OCI-LY3 (cell line): ENCODE results near the gene OR5C1.

Experiments used
- EZH2phosphoT487 ChIP-seq: fragments of 200-600 bp; shearing (Covaris generic); IDR thresholded peaks from 2 replicates; pipeline ENCODE4 v1.6.1; 2018; ENCODE audit warnings: antibody characterized with exemption, mixed run types, low read depth
- TF ChIP-seq, protein P1 (sequence below): fragments of 200-600, 300-600 bp; sonication (generic); IDR thresholded peaks from 2 replicates; pipeline ENCODE4 v1.5.1; 2014; ENCODE audit warnings: antibody characterized with exemption, low read length, low read depth

DNA sequence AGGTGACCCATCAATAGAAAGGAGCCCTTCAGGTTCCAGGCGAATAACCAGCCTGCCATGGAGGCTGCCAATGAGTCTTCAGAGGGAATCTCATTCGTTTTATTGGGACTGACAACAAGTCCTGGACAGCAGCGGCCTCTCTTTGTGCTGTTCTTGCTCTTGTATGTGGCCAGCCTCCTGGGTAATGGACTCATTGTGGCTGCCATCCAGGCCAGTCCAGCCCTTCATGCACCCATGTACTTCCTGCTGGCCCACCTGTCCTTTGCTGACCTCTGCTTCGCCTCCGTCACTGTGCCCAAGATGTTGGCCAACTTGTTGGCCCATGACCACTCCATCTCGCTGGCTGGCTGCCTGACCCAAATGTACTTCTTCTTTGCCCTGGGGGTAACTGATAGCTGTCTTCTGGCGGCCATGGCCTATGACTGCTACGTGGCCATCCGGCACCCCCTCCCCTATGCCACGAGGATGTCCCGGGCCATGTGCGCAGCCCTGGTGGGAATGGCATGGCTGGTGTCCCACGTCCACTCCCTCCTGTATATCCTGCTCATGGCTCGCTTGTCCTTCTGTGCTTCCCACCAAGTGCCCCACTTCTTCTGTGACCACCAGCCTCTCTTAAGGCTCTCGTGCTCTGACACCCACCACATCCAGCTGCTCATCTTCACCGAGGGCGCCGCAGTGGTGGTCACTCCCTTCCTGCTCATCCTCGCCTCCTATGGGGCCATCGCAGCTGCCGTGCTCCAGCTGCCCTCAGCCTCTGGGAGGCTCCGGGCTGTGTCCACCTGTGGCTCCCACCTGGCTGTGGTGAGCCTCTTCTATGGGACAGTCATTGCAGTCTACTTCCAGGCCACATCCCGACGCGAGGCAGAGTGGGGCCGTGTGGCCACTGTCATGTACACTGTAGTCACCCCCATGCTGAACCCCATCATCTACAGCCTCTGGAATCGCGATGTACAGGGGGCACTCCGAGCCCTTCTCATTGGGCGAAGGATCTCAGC lies 11.6 kb downstream of the OR5C1 start, which contains the start of gene OR1K1:
- TF ChIP-seq, protein P1, sequence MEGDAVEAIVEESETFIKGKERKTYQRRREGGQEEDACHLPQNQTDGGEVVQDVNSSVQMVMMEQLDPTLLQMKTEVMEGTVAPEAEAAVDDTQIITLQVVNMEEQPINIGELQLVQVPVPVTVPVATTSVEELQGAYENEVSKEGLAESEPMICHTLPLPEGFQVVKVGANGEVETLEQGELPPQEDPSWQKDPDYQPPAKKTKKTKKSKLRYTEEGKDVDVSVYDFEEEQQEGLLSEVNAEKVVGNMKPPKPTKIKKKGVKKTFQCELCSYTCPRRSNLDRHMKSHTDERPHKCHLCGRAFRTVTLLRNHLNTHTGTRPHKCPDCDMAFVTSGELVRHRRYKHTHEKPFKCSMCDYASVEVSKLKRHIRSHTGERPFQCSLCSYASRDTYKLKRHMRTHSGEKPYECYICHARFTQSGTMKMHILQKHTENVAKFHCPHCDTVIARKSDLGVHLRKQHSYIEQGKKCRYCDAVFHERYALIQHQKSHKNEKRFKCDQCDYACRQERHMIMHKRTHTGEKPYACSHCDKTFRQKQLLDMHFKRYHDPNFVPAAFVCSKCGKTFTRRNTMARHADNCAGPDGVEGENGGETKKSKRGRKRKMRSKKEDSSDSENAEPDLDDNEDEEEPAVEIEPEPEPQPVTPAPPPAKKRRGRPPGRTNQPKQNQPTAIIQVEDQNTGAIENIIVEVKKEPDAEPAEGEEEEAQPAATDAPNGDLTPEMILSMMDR = no peak
- TF ChIP-seq EZH2phosphoT487 = no peak
